H9 (cell line): ENCODE results near the gene SLC8B1. TPM values are rescaled to one million over a fixed set of nuclear protein-coding genes. Genes with fewer than 3 reads are reported as not detected.
A peak's percentile ranks its signal among the peaks of the same experiment; 100 is the strongest.

Experiments used
- DNase-seq: peaks from one replicate; pipeline ENCODE4 v3.0.0-alpha.2; 2017
- H2AFZ ChIP-seq: one replicate; pipeline ENCODE4 v1.6.1; 2013; ENCODE audit warnings: mild to moderate bottlenecking, low read length, control low read depth, moderate library complexity
- H2AK5ac ChIP-seq: 2 replicates; pipeline ENCODE4 v1.6.1; 2013; ENCODE audit warnings: low read length, control low read depth, mixed read lengths; ENCODE audit not compliant: insufficient read length
- H2BK120ac ChIP-seq: one replicate; pipeline ENCODE4 v1.6.1; 2013; ENCODE audit warnings: low read depth, mild to moderate bottlenecking, low read length, control low read depth, inconsistent platforms; ENCODE audit not compliant: poor library complexity, severe bottlenecking
- H2BK12ac ChIP-seq: 2 replicates; pipeline ENCODE4 v1.6.1; 2013; ENCODE audit warnings: low read length, control low read depth, mixed read lengths, low read depth; ENCODE audit not compliant: insufficient read length
- H2BK15ac ChIP-seq: 2 replicates; pipeline ENCODE4 v1.6.1; 2013; ENCODE audit warnings: low read depth, low read length, control low read depth
- H2BK20ac ChIP-seq: one replicate; pipeline ENCODE4 v1.6.1; 2013; ENCODE audit warnings: low read depth, mild to moderate bottlenecking, low read length, control low read depth, inconsistent platforms; ENCODE audit not compliant: poor library complexity, severe bottlenecking
- H2BK5ac ChIP-seq: 2 replicates; pipeline ENCODE4 v1.6.1; 2013; ENCODE audit warnings: low read length, control low read depth, mixed read lengths; ENCODE audit not compliant: insufficient read length
- H3K14ac ChIP-seq: 2 replicates; pipeline ENCODE4 v1.6.1; 2013; ENCODE audit warnings: low read length, control low read depth; ENCODE audit not compliant: insufficient read depth
- H3K18ac ChIP-seq: 2 replicates; pipeline ENCODE4 v1.6.1; 2013; ENCODE audit warnings: low read depth, mild to moderate bottlenecking, mixed read lengths, low read length, control low read depth; ENCODE audit not compliant: insufficient read length
- H3K23ac ChIP-seq: 2 replicates; pipeline ENCODE4 v1.6.1; 2013; ENCODE audit warnings: low read length, control low read depth, mixed read lengths, low read depth; ENCODE audit not compliant: insufficient read length
- H3K23me2 ChIP-seq: 2 replicates; pipeline ENCODE4 v1.6.1; 2013; ENCODE audit warnings: low read depth, mild to moderate bottlenecking, mixed read lengths, low read length, control low read depth; ENCODE audit not compliant: insufficient read length, poor library complexity, severe bottlenecking
- H3K27ac ChIP-seq: 2 replicates; pipeline ENCODE4 v1.5.1; 2013; ENCODE audit warnings: low read length, control low read depth, mixed read lengths, low read depth; ENCODE audit not compliant: insufficient read length
- H3K27me3 ChIP-seq: 2 replicates; pipeline ENCODE4 v1.6.1; 2013; ENCODE audit warnings: low read length, control low read depth, inconsistent platforms; ENCODE audit not compliant: insufficient read depth
- H3K4ac ChIP-seq: 2 replicates; pipeline ENCODE4 v1.6.1; 2013; ENCODE audit warnings: low read depth, mild to moderate bottlenecking, control low read depth, inconsistent platforms, low read length, moderate library complexity
- H3K4me1 ChIP-seq: 2 replicates; pipeline ENCODE4 v1.6.1; 2013; ENCODE audit warnings: low read length, control low read depth, inconsistent platforms; ENCODE audit not compliant: insufficient read depth
- H3K4me2 ChIP-seq: 2 replicates; pipeline ENCODE4 v1.6.1; 2013; ENCODE audit warnings: low read length, control low read depth, mixed read lengths; ENCODE audit not compliant: insufficient read length, insufficient read depth
- H3K56ac ChIP-seq: 2 replicates; pipeline ENCODE4 v1.6.1; 2013; ENCODE audit warnings: low read depth, mild to moderate bottlenecking, mixed read lengths, low read length, control low read depth; ENCODE audit not compliant: insufficient read length
- H3K79me1 ChIP-seq: 2 replicates; pipeline ENCODE4 v1.6.1; 2013; ENCODE audit warnings: low read depth, mild to moderate bottlenecking, moderate library complexity, low read length, control low read depth, inconsistent platforms; ENCODE audit not compliant: insufficient read depth, poor library complexity, severe bottlenecking
- H3K79me2 ChIP-seq: 2 replicates; pipeline ENCODE4 v1.6.1; 2013; ENCODE audit warnings: low read length, control low read depth, inconsistent platforms; ENCODE audit not compliant: insufficient read depth
- H3K9ac ChIP-seq: 2 replicates; pipeline ENCODE4 v1.6.1; 2013; ENCODE audit warnings: low read length, control low read depth, mixed read lengths; ENCODE audit not compliant: insufficient read length; ENCODE audit errors: extremely low read depth
- H3K9me3 ChIP-seq: one replicate; pipeline ENCODE4 v1.6.1; 2013; ENCODE audit warnings: low read depth, low read length, inconsistent platforms; ENCODE audit not compliant: control insufficient read depth
- H3T11ph ChIP-seq: one replicate; pipeline ENCODE4 v1.6.1; 2013; ENCODE audit warnings: mild to moderate bottlenecking, low read length, control low read depth, inconsistent platforms
- H4K20me1 ChIP-seq: one replicate; pipeline ENCODE4 v1.6.1; 2013; ENCODE audit not compliant: control insufficient read depth, insufficient read length, insufficient read depth
- H4K5ac ChIP-seq: 2 replicates; pipeline ENCODE4 v1.6.1; 2013; ENCODE audit warnings: low read depth, mild to moderate bottlenecking, mixed read lengths, low read length, control low read depth; ENCODE audit not compliant: insufficient read length
- H4K8ac ChIP-seq: replicated peaks from 2 replicates; pipeline ENCODE4 v1.6.1; 2013; ENCODE audit warnings: low read length, control low read depth, mixed read lengths, low read depth; ENCODE audit not compliant: insufficient read length
- H4K91ac ChIP-seq: 2 replicates; pipeline ENCODE4 v1.6.1; 2013; ENCODE audit warnings: low read depth, mild to moderate bottlenecking, moderate library complexity, mixed read lengths, low read length, control low read depth; ENCODE audit not compliant: insufficient read length
- H3K27ac Mint-ChIP-seq, 3 experiments: 2 replicates in 2 of 3; 3 replicates in 1 of 3; pipeline ENCODE4 v1.8.0; 2020 to 2021; ENCODE audit warnings: mixed read lengths in 3 of 3, mild to moderate bottlenecking in 1 of 3, moderate library complexity in 1 of 3
- H3K27me3 Mint-ChIP-seq: 2 replicates; pipeline ENCODE4 v1.8.0; 2021; ENCODE audit warnings: low read depth, mild to moderate bottlenecking, moderate library complexity, mixed read lengths
- H3K36me3 Mint-ChIP-seq, 3 experiments: 2 replicates in 2 of 3; 3 replicates in 1 of 3; pipeline ENCODE4 v1.8.0; 2020 to 2021; ENCODE audit warnings: low read depth in 3 of 3, mixed read lengths in 3 of 3; ENCODE audit not compliant: insufficient read depth in 1 of 3
- H3K4me1 Mint-ChIP-seq, 2 experiments: 2 replicates each; pipeline ENCODE4 v1.8.0; 2020; ENCODE audit warnings: mixed read lengths in 2 of 2
- H3K4me3 Mint-ChIP-seq, 2 experiments: 2 replicates in 1 of 2; 3 replicates in 1 of 2; pipeline ENCODE4 v1.8.0; 2020 to 2021; ENCODE audit warnings: mild to moderate bottlenecking in 2 of 2, mixed read lengths in 2 of 2, moderate library complexity in 1 of 2
- H3K9me3 Mint-ChIP-seq, 2 experiments: 2 replicates in 1 of 2; 3 replicates in 1 of 2; pipeline ENCODE4 v1.8.0; 2020; ENCODE audit warnings: mild to moderate bottlenecking in 2 of 2, mixed read lengths in 2 of 2, moderate library complexity in 1 of 2
- CTCF ChIP-seq: fragments of 200-600 bp; sonication (generic); conservative IDR thresholded peaks from 3 replicates; pipeline ENCODE4 v1.8.0; 2021; ENCODE audit warnings: antibody characterized with exemption, mild to moderate bottlenecking
- WGBS: extraction: QIAGEN DNeasy Blood & Tissue Kit; methylation state at CpG from one replicate; pipeline ENCODE4 v1.1.7; 2013; ENCODE audit warnings: missing lambda C conversion rate, low lambda C conversion rate, mixed read lengths; ENCODE audit not compliant: insufficient read length; ENCODE audit errors: extremely low coverage; 5-methylcytosine and 5-hydroxymethylcytosine counted together
- total RNA-seq: library from RNA; stranded (reverse); gene quantifications from 2 replicates; pipeline ENCODE4 v1.2.1, GENCODE V29; 2021

Gene SLC8B1
- total RNA-seq, 1 experiment from 2014 or later, result 10.4 TPM

- H4K8ac ChIP-seq, result no peak overlapping the region
- no peak overlapping the region for H3T11ph ChIP-seq
- no peaks in the 10 kb centered on the region for H3K79me1 ChIP-seq
- H3K14ac ChIP-seq, result no peak overlapping the region
- H2BK15ac ChIP-seq, result no peak overlapping the region
- no peak overlapping the region for H3K4me2 ChIP-seq
- no peak overlapping the region for H2AFZ ChIP-seq
- Mint-ChIP-seq H3K4me3 (no peak overlapping the region), H3K27me3 (peaks cover 16% of the 10 kb centered on the region), H3K9me3 (no peaks in the 10 kb centered on the region), H3K36me3 (peaks cover 0 to 38% (median 24%) of the 10 kb centered on the region in 3 experiments; a peak in 5 of 7 replicates), H3K4me1 (peaks cover 15 to 16% of the 10 kb centered on the region in 2 experiments), H3K27ac (peak overlapping the region in 1 of 3 experiments; percentile 76; a peak in 3 of 7 replicates)
- H4K5ac ChIP-seq, result no peak overlapping the region
- no peak overlapping the region for H2BK5ac ChIP-seq
- H3K4me1 ChIP-seq, result no peaks in the 10 kb centered on the region
- no peaks in the 10 kb centered on the region for H4K20me1 ChIP-seq
- H2BK20ac ChIP-seq, result no peak overlapping the region
- H3K27ac ChIP-seq, result no peak overlapping the region
- H3K18ac ChIP-seq, result no peak overlapping the region
- H3K23me2 ChIP-seq, result peaks cover 5% of the 10 kb centered on the region
- TF ChIP-seq CTCF, result no peak
- H3K23ac ChIP-seq, result no peak overlapping the region
- H2BK120ac ChIP-seq, result no peak overlapping the region
- H2BK12ac ChIP-seq, result no peak overlapping the region
- no CpG with 5 or more reads among the region's 1 CpG for WGBS
- H2AK5ac ChIP-seq, result no peak overlapping the region
- H3K4ac ChIP-seq, result no peak overlapping the region
- no peak overlapping the region for H4K91ac ChIP-seq
- H3K79me2 ChIP-seq, result no peaks in the 10 kb centered on the region
- no peak for DNase-seq
- H3K56ac ChIP-seq, result no peak overlapping the region
- H3K9ac ChIP-seq, result no peak overlapping the region
- H3K27me3 ChIP-seq, result peaks cover 3% of the 10 kb centered on the region; the same call in 1 of the 2 replicates
- no peaks in the 10 kb centered on the region for H3K9me3 ChIP-seq
These were observed 5.0 kb downstream of the SLC8B1 start for GRCh38 chr12:113329791-113330417.
